HepG2 (cell line): ENCODE data around the gene PSMB9. TPM values are rescaled to one million over a fixed set of nuclear protein-coding genes. Genes with fewer than 3 reads are reported as not detected.

Experiments
- E2F1 ChIP-seq: sonication (generic); formaldehyde crosslinking; IDR thresholded peaks from 2 replicates; pipeline ENCODE4 v1.5.0; 2020; ENCODE audit warnings: missing genetic modification reagents
- FOXJ3 ChIP-seq: sonication (generic); formaldehyde crosslinking; IDR thresholded peaks from 2 replicates; pipeline ENCODE4 v1.4.0; 2020; ENCODE audit warnings: missing genetic modification reagents, mild to moderate bottlenecking, borderline replicate concordance
- IKZF1 ChIP-seq: fragments of 450-650 bp; IDR thresholded peaks from 2 replicates; pipeline ENCODE4 v1.7.1; 2016
- LBX2 ChIP-seq: sonication (generic); formaldehyde crosslinking; IDR thresholded peaks from 2 replicates; pipeline ENCODE4 v1.5.0; 2020; ENCODE audit warnings: missing genetic modification reagents, mild to moderate bottlenecking, borderline replicate concordance
- MED13 ChIP-seq: sonication (generic); formaldehyde crosslinking; IDR thresholded peaks from 2 replicates; pipeline ENCODE4 v1.5.0; 2020; ENCODE audit warnings: missing genetic modification reagents
- MTF1 ChIP-seq: sonication (generic); formaldehyde crosslinking; IDR thresholded peaks from 2 replicates; pipeline ENCODE4 v1.5.0; 2020; ENCODE audit warnings: missing genetic modification reagents
- PLRG1 ChIP-seq: fragments of 450-650 bp; conservative IDR thresholded peaks from 2 replicates; pipeline ENCODE4 v1.6.1; 2016
- POGK ChIP-seq: sonication (generic); formaldehyde crosslinking; conservative IDR thresholded peaks from 2 replicates; pipeline ENCODE4 v1.8.0; 2022; ENCODE audit warnings: mild to moderate bottlenecking, moderate library complexity, missing genetic modification reagents
- TFAP4 ChIP-seq: sonication (generic); IDR thresholded peaks from 2 replicates; pipeline ENCODE4 v1.6.1; 2016; ENCODE audit warnings: low read depth, borderline replicate concordance
- THRA ChIP-seq: sonication (generic); formaldehyde crosslinking; IDR thresholded peaks from 2 replicates; pipeline ENCODE4 v1.4.0; 2020; ENCODE audit warnings: missing genetic modification reagents, borderline replicate concordance
- YEATS2 ChIP-seq: sonication (generic); formaldehyde crosslinking; IDR thresholded peaks from 2 replicates; pipeline ENCODE4 v1.4.0; 2020; ENCODE audit warnings: missing genetic modification reagents, borderline replicate concordance
- ZBTB8A ChIP-seq: sonication (generic); formaldehyde crosslinking; IDR thresholded peaks from 2 replicates; pipeline ENCODE4 v1.4.0; 2020; ENCODE audit warnings: mild to moderate bottlenecking, low read depth, missing genetic modification reagents, borderline replicate concordance
- ZFP36L2 ChIP-seq: sonication (generic); formaldehyde crosslinking; IDR thresholded peaks from 2 replicates; pipeline ENCODE4 v1.4.0; 2020; ENCODE audit warnings: missing genetic modification reagents
- ZNF142 ChIP-seq: sonication (generic); formaldehyde crosslinking; IDR thresholded peaks from 2 replicates; pipeline ENCODE4 v1.4.0; 2020; ENCODE audit warnings: missing genetic modification reagents
- ZNF225 ChIP-seq: sonication (generic); formaldehyde crosslinking; IDR thresholded peaks from 2 replicates; pipeline ENCODE4 v1.4.0; 2020; ENCODE audit warnings: mild to moderate bottlenecking, missing genetic modification reagents
- ZNF598 ChIP-seq: sonication (generic); formaldehyde crosslinking; IDR thresholded peaks from 2 replicates; pipeline ENCODE4 v1.5.1; 2020; ENCODE audit warnings: mild to moderate bottlenecking, missing genetic modification reagents, borderline replicate concordance
- ZNF629 ChIP-seq: sonication (generic); formaldehyde crosslinking; conservative IDR thresholded peaks from 2 replicates; pipeline ENCODE4 v1.5.0; 2020; ENCODE audit warnings: missing genetic modification reagents
- polyA plus RNA-seq, 8 experiments: library from polyadenylated mRNA; depleted of rRNA in 3 of 8; stranded (reverse) in 7 of 8; unstranded in 1 of 8; fragments of >200 nt; fragmentation: Illumina TruSeq in 4 of 8; extraction: Trizol in 4 of 8; gene quantifications; 2 replicates each; pipeline versions ENCODE4 v1.2.1 to v1.2.3, GENCODE V29; 2011 to 2016; ENCODE audit warnings: low read depth in 4 of 8, missing spikeins in 1 of 8, mixed read lengths in 1 of 8; ENCODE audit not compliant: insufficient read depth in 1 of 8
- total RNA-seq, 5 experiments: library from RNA; depleted of rRNA; stranded (reverse); fragments of >200 nt; fragmentation: Illumina TruSeq; extraction: Trizol; gene quantifications; 2 replicates each; pipeline ENCODE4 v1.2.3, GENCODE V29; 2016; ENCODE audit warnings: low read depth in 1 of 5

PSMB9 gene
- total and polyA plus RNA-seq, 2 of the 13 experiments (the other 11 are each of a cell fraction or from before 2014, with no cell fraction given), result 15.6 to 16.0 TPM

- TF ChIP-seq ZNF142 (CRISPR knock-in tag) (peak; percentile 45; the same call in 1 of the 2 replicates), MED13 (CRISPR knock-in tag) (no peak), E2F1 (peak; percentile 72), IKZF1 (no peak), MTF1 (0 out of 2 replicates have a peak, but pooled peaks have one; percentile 47), ZNF629 (CRISPR knock-in tag) (peak; percentile 30; the same call in 1 of the 2 replicates), THRA (CRISPR knock-in tag) (peak; percentile 71), TFAP4 (peak; percentile 8; the same call in 1 of the 2 replicates), YEATS2 (CRISPR knock-in tag) (peak; percentile 82; the same call in 1 of the 2 replicates), ZFP36L2 (CRISPR knock-in tag) (no peak), FOXJ3 (CRISPR knock-in tag) (peak; percentile 81; the same call in 1 of the 2 replicates), PLRG1 (no peak), ZBTB8A (CRISPR knock-in tag) (no peak), POGK (CRISPR knock-in tag) (peak; percentile 80), ZNF225 (CRISPR knock-in tag) (peak; percentile 69), ZNF598 (CRISPR knock-in tag) (peak; percentile 84; the same call in 1 of the 2 replicates), LBX2 (no peak)
Measured at GRCh38 chr6:32838114-32838958, 15.7 kb upstream of the PSMB9 start, which contains the start of gene TAP2 (continued).
